ENCODE measurements around the gene ZNF256.

DNA sequence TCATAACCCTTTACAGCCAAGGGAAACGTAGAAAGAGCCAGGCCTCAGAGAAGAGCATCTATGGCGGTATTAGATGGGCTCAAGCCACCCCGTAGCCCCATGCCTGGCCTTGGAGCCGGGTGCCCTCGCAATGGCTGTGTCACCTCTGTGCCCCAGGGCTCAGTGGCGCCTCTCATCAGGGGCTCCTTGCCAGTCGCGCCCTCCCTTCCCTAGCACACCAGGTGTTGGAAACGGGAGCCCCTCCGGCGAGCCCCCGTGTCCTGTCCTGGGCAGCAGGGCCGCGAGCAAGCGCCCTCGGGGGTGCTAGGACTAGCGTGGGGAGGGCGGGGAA, 453 bp downstream of the ZNF256 start:
- no peak for TF ChIP-seq POLR2A (IDR thresholded peaks at IDR 0.05; ENCODE audit: low read length)
- no peak for TF ChIP-seq GATA1 (IDR thresholded peaks at IDR 0.05; ENCODE audit: low read depth, low read length)

All from erythroblast (primary cell).